ENCODE data around the gene WRAP53. TPM values are rescaled to one million over a fixed set of nuclear protein-coding genes. Genes with fewer than 3 reads are reported as not detected.
A peak's percentile ranks its signal among the peaks of the same experiment; 100 is the strongest.

Gene WRAP53
- total RNA-seq, 1 experiment from 2014 or later: 22.6 TPM

DNA sequence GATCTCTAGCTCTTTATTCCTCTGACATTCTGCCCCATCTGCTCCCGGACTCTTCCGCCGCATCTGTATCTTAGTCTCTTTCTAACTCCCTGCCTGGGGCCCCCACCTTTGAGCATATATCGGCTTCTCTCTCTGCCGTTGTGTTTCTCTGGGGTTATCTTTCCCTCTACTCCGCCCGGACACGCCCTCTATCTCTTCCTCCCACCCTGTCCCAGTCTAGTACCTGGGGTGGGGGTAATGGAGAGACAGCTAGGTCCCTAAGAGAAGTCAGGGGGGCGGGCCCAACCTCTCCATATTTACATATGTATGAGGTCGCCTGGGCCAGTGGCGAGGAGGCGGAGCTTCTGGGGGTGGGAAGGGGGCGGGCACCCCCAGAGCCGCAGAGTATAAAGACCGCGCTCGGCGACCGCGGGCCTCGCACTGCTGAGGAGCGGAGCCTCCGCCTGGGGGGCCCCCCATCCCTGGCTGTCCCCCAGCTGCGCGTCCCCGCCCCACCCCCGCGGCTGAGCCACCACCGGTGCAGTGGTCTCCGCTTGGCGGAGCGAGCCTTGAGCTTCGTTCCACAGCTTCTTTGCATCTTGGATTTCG, 37.7 kb upstream of the WRAP53 start, which contains the start of gene ATP1B2:
Gene ATP1B2, plus strand, starts transcription at position 418 of the 588 bp plus-strand sequence. CDS start 593 bp downstream, outside the sequence.
- H4K20me1 ChIP-seq (ENCODE audit: low read length): no peaks in the 10 kb centered on the region
- peak within 1 kb of the TSS; percentile 86 for H3K4me2 ChIP-seq (ENCODE audit: low read length)
- H3K27me3 ChIP-seq (ENCODE audit: low read length): peaks cover 13% of the 10 kb centered on the region
- no peaks in the 10 kb centered on the region for H3K36me3 ChIP-seq (ENCODE audit: low read depth, low read length)
- H3K79me2 ChIP-seq (ENCODE audit: low read length): no peaks in the 10 kb centered on the region
- ATAC-seq (peak; percentile 84), DNase-seq (peak; percentile 47)
- BruUV-seq (replicated peaks): no TSS peak
- no peaks in the 10 kb centered on the region; the same call in 1 of the 2 replicates for H3K4me1 ChIP-seq (ENCODE audit: insufficient read depth, low read length)
- H3K4me3 ChIP-seq (ENCODE audit: low read length): peak within 1 kb of the TSS; percentile 64
- no peaks in the 10 kb centered on the region for H3F3A ChIP-seq (ENCODE audit: low read length, unreplicated experiment)
- ChIA-PET POLR2A (ENCODE audit: unreplicated experiment) (interaction anchor here (0.6 kb wide), 2 partner anchors 23 to 154 kb away, joined by 6 read pairs; no protein-coding TSS in a partner anchor), CTCF (interaction anchor here (0.6 to 0.9 kb wide), 3 partner anchors 18 to 35 kb away, joined by 5 to 6 read pairs (median 5); partner anchors contain the start of gene SAT2)
- intact Hi-C loops (cut with micrococcal nuclease): no loop called here
- no peak within 1 kb of the TSS for H3K27ac ChIP-seq (ENCODE audit: low read length)
- no peak for TF ChIP-seq EZH2phosphoT487 (IDR thresholded peaks at IDR 0.05; ENCODE audit: borderline replicate concordance, low read length)
- TF ChIP-seq, protein P1, sequence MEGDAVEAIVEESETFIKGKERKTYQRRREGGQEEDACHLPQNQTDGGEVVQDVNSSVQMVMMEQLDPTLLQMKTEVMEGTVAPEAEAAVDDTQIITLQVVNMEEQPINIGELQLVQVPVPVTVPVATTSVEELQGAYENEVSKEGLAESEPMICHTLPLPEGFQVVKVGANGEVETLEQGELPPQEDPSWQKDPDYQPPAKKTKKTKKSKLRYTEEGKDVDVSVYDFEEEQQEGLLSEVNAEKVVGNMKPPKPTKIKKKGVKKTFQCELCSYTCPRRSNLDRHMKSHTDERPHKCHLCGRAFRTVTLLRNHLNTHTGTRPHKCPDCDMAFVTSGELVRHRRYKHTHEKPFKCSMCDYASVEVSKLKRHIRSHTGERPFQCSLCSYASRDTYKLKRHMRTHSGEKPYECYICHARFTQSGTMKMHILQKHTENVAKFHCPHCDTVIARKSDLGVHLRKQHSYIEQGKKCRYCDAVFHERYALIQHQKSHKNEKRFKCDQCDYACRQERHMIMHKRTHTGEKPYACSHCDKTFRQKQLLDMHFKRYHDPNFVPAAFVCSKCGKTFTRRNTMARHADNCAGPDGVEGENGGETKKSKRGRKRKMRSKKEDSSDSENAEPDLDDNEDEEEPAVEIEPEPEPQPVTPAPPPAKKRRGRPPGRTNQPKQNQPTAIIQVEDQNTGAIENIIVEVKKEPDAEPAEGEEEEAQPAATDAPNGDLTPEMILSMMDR (conservative IDR thresholded peaks at IDR 0.05; ENCODE audit: low read depth, low read length): no peak
- peak within 1 kb of the TSS; percentile 75 for H2AFZ ChIP-seq (ENCODE audit: low read length)
- no peak within 1 kb of the TSS for H3K9ac ChIP-seq (ENCODE audit: low read length)
- H3K9me2 ChIP-seq (replicated peaks; ENCODE audit: low read length): no peaks in the 10 kb centered on the region
- H3K9me3 ChIP-seq (ENCODE audit: low read length): no peaks in the 10 kb centered on the region

DNA sequence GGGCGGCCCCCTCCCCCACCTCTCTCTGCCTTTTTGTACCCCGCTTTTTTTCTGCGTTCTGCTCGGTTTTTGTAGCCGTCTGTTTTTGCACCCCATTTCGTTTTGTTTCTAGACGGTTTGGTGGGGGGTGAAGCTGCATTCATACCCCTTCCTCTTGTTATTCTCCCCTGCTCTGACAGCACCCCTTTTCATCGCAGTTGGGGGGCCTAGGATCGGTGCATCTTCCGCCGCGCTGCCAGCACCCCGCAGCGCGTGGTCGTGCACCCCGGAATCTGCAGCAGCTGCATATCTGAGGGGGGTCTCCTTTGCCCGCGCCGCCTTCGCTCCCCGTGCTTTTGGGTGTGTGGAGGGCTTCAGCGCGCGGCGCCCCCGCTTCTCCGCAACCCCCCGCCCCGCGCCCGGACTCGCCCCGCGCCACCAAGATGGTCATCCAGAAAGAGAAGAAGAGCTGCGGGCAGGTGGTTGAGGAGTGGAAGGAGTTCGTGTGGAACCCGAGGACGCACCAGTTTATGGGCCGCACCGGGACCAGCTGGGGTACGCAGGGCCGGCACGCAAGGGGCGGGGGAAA, 37.1 kb upstream of the WRAP53 start:
- Histone ChIP-seq H3K4me1 (ENCODE audit: insufficient read depth, low read length) (no peaks in the 10 kb centered on the region; the same call in 1 of the 2 replicates), H3K79me2 (ENCODE audit: low read length) (no peaks in the 10 kb centered on the region), H3K4me3 (ENCODE audit: low read length) (peak overlapping the region; percentile 64), H3K9ac (ENCODE audit: low read length) (no peak overlapping the region), H3K36me3 (ENCODE audit: low read depth, low read length) (no peaks in the 10 kb centered on the region), H3K9me3 (ENCODE audit: low read length) (no peaks in the 10 kb centered on the region), H3K27me3 (ENCODE audit: low read length) (peaks cover 13% of the 10 kb centered on the region), H4K20me1 (ENCODE audit: low read length) (no peaks in the 10 kb centered on the region), H2AFZ (ENCODE audit: low read length) (no peak overlapping the region; the same call in 1 of the 2 replicates), H3K27ac (ENCODE audit: low read length) (no peak overlapping the region), H3K9me2 (replicated peaks; ENCODE audit: low read length) (no peaks in the 10 kb centered on the region), H3F3A (ENCODE audit: low read length, unreplicated experiment) (no peaks in the 10 kb centered on the region), H3K4me2 (ENCODE audit: low read length) (peak overlapping the region; percentile 86)
- ChIA-PET POLR2A (ENCODE audit: unreplicated experiment) (no interaction called here), CTCF (interaction anchor here (0.6 to 0.9 kb wide), 3 partner anchors 19 to 36 kb away, joined by 5 to 6 read pairs (median 5); partner anchors contain the start of gene SAT2)
- no peak for ATAC-seq
- TF ChIP-seq, protein P1 (conservative IDR thresholded peaks at IDR 0.05; ENCODE audit: low read depth, low read length): no peak
- TF ChIP-seq EZH2 (IDR thresholded peaks at IDR 0.05; ENCODE audit: low read length, unreplicated experiment) (no peak), EZH2phosphoT487 (IDR thresholded peaks at IDR 0.05; ENCODE audit: borderline replicate concordance, low read length) (no peak)
- no TSS peak for BruUV-seq (replicated peaks)
- DNase-seq: no peak
- intact Hi-C loops (cut with micrococcal nuclease): no loop called here

Data from PC-3 (cell line).